ENCODE data around the gene RAX2.

DNA sequence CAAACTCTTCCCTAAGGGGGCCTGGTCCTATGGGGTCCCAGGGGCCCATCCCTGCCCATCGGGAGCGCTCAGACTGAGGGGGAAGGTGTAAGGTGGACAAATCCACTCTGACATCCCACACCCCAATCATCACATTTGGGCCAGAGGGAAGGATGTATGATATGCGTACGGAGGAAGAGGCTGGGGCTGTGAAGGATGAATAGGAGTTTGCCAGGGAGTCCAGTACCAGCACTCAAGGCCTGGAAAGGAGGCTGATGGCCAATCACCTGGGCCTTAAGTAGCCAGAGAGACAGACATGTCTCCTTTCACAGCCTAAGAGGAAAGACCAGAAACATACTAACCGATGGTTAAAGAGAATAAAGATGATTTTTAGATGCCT, 48.9 kb downstream of the RAX2 start:
- TF ChIP-seq, protein P1, sequence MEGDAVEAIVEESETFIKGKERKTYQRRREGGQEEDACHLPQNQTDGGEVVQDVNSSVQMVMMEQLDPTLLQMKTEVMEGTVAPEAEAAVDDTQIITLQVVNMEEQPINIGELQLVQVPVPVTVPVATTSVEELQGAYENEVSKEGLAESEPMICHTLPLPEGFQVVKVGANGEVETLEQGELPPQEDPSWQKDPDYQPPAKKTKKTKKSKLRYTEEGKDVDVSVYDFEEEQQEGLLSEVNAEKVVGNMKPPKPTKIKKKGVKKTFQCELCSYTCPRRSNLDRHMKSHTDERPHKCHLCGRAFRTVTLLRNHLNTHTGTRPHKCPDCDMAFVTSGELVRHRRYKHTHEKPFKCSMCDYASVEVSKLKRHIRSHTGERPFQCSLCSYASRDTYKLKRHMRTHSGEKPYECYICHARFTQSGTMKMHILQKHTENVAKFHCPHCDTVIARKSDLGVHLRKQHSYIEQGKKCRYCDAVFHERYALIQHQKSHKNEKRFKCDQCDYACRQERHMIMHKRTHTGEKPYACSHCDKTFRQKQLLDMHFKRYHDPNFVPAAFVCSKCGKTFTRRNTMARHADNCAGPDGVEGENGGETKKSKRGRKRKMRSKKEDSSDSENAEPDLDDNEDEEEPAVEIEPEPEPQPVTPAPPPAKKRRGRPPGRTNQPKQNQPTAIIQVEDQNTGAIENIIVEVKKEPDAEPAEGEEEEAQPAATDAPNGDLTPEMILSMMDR (conservative IDR thresholded peaks at IDR 0.05), result no peak
- no peak for TF ChIP-seq ZFX (IDR thresholded peaks at IDR 0.05)
